Fibroblast of skin of scalp (primary cell): ENCODE measurements around the gene ZNF532.
"Not testable (repeated sequence)": the region's sequence is repeated elsewhere in the genome, so short reads cannot be mapped to it uniquely, and the experiment has no call there.

Experiments
- DNase-seq: peaks from one replicate; pipeline ENCODE4 v3.0.0-alpha.2; 2013

The ZNF532 gene

DNA sequence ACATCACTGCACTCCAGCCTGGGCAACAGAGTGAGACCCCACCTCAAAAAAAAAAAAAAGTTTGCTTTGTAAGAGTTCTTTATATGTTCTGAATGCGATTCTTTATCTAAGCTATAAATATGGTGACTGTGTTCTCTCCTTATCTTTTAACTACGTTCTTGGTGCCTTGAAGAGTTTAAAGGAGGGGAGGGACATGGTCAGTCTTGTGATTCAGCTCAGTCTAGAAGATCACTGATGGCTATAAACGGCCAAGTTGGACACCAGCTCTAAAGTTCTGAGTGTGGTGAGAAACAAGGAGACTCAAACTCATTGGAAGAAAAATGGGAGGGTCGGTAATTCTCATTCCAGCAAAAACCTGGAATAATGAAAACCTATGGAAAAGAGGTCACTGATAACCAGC is 146.6 kb downstream of the ZNF532 start:
- DNase-seq = no peak

DNA sequence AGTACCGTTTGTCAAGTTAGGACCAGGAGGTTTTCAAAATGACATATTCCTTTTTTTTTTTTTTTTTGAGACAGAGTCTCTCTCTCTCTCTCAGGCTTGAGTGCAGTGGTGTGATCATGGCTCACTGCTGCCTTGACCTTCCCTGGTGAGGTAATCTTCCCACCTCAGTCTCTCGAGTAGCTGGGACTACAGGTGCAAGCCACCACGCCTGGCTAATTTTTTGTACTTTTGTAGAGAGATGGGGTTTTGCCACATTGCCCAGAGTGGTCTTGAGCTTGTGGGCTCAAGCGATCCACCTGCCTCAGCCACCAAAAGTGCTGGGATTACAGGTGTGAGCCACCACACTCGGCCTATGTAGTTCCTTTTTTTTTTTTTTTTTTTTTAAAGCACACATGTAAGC is 147.1 kb downstream of the ZNF532 start:
- DNase-seq = no peak

DNA sequence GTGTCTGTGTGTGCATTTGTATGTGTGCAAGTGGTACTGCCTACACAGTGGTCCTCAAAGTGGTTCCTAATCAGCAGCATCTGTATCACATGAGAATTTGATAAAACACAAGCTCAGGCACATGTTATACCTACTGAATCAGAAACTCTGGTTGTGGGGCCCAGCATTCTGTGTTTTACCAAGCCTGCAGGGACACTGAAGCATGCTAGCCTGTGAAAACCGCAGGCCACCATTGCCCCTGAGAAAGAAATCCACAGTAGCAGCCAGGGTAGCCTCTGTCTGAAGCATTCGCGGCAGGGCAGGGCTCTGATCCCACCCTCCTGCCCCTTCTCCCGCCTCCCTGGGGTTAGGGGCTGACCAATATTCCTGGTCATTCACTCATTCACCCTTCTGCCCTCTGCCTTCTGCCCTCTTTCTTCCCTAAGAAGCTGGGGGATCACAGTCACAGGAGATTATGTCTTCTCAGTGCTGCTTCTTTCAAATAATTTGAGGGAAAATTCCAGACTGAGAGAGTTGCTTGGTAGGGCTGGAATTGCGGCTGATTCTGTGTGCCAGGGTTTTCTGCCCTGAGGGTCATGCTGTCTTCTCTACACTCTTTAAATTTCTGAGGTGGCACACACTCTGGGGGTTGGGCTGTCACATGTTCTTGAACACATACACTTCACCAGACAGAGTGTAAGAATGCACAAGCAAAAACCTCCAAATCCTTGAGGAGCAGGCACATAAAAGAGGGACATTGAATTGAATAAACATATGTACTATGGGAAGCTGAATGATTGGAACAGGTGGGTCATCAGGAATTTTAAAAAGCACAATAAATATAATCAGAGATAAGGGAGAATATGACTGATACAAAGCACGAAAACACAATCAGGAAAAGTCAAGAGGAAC is 148.4 kb downstream of the ZNF532 start:
- no peak for DNase-seq

DNA sequence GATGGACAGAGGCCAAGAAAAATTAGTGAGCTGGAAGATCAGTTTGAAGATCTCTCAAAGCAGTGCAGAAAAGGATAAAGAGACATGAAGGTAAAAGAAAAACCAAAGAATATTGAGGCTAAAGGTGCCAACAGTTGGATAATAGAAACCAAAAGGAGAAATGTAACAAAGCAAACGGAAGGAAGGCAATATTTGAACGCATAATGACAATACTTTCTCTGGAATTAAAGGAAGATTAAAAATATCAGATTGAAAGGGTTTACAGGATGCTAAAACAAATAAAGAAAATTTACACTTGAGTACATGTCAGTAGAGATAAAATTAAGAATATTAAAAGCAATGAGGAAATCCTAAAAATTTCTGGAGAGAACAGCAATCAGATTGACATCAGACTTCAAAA is 149.1 kb downstream of the ZNF532 start:
- DNase-seq = no peak

DNA sequence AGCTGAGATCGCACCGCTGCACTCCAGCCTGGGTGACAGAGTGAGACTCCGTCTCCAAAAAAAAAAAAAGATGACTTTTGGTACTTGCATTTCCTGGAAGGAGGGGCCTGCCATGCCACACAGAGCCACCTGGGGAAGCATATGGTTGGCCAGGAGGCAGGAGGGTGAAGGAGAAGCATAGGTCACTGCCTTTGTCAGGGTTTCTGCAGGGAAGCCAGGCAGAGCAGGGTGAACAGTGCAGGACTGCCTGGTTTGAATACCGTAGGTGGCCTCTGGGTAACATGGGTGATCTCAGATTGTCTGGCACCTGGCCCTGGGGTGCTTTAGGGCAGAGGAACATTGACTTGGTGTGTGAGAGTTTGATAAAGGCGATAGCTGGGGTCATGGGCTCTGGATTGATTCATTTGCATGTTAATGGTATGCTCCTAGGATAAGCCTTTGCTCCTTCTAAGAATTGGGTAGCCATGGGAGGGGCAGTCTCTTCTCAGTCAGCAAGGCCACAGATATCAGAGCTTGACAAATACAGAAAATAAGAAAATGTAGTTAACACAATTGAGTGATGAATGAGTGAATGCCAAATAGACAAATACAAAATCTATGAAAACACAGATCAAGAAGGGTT is 151.0 kb downstream of the ZNF532 start:
- no peak for DNase-seq

DNA sequence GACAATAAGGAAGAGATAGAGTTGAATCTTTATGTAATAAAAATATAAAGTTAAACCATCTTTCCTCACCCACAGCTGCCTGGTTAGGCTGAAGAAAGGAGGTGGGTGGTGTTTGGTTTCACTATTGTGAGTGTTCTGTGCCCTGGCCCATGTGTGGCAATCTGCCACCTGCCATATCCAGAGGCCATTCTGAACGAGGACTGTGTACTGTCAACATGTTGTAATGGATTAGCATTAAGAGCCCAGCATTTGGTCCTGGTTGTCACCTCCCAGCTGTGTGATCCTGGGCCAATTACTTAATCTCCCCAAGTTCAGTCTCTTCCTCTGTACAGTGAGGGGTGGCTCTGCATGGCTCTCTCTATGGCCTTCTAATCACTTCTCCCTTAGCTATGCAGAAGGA is 156.8 kb downstream of the ZNF532 start:
- no peak for DNase-seq

DNA sequence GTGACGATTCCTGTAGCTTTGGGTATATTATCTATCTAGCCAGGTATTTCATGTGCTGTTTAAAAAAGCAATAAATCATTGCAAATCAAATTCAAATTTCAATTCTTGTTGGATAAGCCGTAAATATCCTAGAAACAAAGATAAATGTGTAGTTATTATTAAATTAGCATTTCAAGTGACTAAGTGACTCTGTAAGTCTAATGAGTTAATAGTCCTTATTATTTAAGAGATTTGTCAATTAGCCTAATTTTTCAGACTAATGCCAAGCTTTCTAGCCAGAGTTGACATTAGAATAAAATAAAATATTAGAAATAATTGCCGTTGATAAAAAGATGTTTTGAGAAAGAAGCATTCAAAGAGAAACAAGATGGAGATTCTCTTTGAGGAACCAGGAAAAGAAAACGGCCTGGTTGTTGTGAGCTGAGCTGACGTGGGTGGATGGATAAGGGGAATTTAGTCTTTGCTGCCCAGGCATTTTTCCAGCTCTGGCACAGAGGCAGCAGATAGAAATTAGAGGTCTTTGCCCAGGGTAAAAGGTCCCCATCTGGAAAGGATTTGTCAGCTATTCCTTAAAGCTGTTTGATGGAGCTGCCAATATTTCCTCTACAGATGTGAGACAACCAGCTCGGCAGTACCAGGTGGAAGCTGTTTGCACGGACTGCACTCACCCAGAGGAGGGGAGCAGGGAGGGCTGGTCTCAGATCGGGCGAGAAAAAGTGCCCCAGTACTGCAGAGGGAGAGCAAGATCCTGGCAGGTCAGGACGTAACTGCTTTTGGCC is 157.7 kb downstream of the ZNF532 start:
- DNase-seq = no peak

DNA sequence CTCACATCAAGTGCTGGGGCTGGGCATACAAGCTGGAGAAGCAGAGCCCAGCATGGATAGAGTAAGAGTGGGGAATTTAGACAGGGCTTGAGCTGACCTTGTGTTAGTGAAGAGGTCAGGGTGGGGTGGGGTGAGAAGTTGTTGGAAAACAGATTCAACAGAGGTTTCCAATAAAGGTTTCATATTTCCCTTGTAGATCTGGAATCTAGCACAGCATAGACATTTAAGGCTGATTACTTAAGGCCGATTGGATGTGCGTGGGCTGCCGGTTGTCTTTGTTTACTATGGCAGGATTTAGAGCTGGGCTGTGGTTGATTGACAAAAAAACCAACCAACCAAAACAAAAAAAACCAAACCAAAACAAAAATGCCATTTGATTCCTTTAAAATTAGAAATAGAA is 160.2 kb downstream of the ZNF532 start:
- DNase-seq = no peak

DNA sequence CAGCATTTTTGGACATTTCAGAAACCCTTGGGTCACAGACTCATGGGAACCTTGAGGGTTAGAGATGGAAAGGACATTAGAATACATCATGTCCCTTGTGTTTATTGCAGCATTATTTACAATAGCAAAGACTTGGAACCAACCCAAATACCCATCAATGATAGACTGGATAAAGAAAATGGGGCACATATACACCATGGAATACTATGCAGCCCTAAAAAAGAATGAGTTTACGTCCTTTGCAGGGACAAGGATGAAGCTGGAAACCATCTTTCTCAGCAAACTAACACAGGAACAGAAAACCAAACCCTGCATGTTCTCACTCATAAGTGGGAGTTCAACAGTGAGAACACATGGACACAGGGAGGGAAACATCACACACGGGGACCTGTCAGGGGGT is 160.9 kb downstream of the ZNF532 start:
- not testable (repeated sequence) for DNase-seq

DNA sequence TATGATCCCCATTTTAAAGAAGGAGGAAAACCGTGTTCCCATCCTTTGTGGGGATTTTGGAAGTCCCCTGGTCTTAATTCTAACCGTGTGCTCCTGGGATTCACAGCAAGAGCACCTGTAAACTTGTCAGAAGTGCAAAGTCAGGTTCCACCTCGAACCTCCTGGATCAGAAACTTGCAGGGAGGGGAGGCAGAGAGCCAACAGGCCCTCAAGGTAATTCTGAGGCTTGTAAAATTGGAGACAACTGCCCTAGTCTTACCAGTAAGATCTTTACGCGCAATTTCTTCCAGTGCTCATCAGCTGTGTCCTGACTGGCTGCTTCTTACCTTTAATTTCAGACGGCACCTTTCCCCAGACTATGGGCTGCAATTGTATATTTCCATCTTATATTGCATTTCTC is 161.7 kb downstream of the ZNF532 start:
- DNase-seq = no peak

DNA sequence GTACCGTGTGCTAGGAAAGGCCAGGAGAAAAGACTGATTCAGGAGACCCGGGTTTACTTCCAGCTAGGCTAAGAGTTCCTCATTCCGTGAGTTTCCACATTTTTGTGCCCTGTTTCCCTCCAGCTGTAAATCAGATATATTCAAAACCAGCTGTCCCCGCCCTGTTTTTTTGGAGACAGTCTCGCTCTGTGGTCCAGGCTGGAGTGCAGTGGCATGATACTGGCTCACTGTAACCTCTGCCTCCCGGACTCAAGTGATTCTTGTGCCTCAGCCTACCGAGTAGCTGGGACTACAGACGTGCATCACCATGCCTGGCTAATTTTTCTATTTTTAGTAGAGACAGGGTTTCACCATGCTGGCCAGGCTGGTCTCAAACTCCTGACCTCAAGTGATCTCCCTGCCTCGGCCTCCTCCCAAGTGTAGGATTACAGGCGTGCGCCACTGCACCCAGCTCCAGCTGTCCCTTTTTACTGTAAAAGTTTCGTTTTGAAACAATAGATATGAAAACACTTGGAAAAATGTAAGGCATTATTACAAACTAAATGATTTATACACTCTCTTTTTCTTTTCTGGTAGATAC is 162.2 kb downstream of the ZNF532 start:
- DNase-seq = no peak

DNA sequence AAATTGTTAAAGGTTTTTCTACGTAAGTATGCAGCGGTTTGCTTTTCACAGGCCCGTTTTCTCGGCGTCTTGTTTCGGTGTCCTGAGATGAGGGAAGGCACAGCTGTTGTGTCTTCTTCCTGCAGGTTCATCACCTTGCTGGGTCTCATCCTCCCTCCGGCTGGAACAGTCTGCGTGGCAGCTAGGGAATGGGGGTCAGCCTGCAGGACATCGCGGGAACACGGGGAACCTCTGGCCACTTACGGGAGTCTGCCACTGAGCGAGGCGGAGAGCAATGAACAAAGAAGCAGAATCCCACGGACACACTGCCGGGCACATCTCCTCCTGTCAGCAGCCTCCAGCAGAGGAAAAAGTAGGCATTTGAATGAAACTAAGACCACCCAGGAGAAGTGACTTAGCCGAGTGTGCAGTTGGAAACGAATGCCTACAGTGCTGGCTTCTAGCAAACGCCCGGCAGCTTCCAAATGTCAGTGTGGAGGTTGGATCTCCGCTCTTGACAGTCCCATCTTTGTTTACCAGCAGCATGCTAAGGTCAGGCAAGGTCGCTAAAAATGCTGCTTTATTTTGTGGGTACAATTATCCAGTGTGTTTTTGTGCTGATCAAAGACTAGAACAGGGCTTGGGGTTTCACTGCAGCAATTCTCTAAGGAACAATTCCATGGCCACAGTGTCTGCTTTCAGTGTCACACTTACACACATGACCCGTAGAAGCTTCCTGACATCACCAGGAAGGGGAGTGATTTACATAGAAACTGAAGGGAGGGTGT is 165.2 kb downstream of the ZNF532 start:
- DNase-seq = no peak

DNA sequence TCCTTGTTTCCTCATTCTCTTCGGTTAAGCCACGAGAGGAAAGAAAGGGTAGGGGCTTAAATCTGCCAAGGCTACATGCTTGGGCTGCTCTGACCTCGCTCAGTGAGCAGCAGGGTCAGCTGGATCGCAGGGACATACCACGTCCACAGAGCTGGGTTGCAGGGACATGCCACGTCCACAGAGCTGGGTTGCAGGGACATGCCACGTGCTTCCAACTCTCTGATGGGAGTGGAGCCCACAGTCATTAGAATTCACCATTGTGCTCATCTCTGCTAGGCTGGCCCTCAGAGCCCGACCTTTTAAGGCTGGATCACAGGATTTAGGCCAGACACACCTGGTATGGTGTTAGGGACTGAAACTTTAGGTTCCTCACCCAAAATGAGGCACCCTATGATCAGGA is 167.6 kb downstream of the ZNF532 start:
- DNase-seq = no peak

DNA sequence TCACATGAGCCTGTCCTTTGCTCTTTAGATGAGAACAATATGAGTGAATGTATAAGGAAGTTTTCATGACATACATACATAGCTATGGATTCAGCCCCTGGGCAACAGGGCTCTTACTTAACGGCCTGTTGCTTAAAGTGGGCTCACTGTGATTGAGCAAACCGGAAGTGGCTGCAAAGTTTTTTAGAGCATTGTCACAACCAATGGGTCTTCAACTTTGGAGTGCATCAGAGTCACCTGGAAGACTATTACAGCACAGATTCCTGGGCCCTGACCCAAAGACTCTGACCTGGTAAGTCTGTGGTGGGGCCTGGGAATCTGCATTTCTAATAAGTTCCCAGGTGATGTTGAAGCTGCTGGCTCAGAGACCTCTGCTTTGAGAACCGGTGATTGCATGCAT is 168.7 kb downstream of the ZNF532 start:
- DNase-seq = no peak

DNA sequence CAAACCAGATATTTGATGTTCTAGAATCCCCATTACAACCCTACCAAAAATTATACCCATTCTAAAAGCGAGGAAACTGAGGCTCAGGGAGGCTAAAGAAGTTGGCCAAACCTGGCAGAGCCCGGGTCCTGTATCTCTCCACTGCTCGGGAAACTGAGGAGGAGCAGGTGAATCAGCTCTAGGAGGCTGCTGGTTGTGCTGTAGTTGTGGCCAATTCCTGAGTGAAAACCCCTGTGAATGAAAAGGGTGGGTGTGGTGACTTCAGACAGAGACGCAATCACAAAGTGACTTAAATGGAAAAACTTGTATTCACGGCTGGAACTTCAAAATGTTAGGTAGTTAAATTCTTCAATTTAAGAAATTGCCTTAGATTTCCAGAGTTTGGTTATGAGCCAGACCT is 169.3 kb downstream of the ZNF532 start:
- no peak for DNase-seq

DNA sequence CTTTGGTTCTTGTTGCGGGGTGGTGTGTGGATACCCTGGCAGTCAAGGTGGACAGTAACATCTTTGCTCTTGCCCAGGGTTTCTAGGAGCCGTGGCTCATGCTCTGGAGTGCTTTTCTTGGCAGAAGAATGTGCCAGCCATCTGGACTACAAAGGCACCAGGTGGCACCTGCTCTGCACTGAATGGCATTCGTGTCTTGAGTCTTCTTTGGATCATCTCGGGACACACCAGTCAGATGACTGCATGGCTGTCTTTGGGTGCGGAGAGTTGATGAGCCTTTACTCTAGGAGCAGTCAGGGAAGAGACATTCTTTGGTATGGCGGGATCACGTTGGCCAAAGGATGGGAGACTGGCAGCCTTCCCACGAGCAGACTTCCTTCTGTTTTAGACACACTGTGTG is 170.9 kb downstream of the ZNF532 start:
- DNase-seq = no peak
